ENCODE data around the gene ZNF682.
"Not testable (repeated sequence)": the region's sequence is repeated elsewhere in the genome, so short reads cannot be mapped to it uniquely, and the experiment has no call there.

The ZNF682 gene

GRCh38 chr19:20039203-20039723 is at the start of gene ZNF682:
Gene ZNF682 (minus strand): TSS chr19:20039505. CDS start chr19:20039345, 160 bp downstream.
- in situ Hi-C loops (cut with HindIII; ENCODE audit: low sequenced_read_pairs): no loop called here

GRCh38 chr19:20082876-20083275 is 43.6 kb upstream of the ZNF682 start:
- in situ Hi-C loops (cut with HindIII; ENCODE audit: low sequenced_read_pairs): not testable (repeated sequence)

- in situ Hi-C loops (cut with HindIII; ENCODE audit: low sequenced_read_pairs): not testable (repeated sequence)
Measured at GRCh38 chr19:20082232-20082833, 43.0 kb upstream of the ZNF682 start.

- in situ Hi-C loops (cut with HindIII; ENCODE audit: low sequenced_read_pairs): no loop called here
Measured at GRCh38 chr19:20080656-20081055, 41.4 kb upstream of the ZNF682 start.

GRCh38 chr19:20079476-20079875 is 40.2 kb upstream of the ZNF682 start:
- in situ Hi-C loops (cut with HindIII; ENCODE audit: low sequenced_read_pairs): no loop called here

- in situ Hi-C loops (cut with HindIII; ENCODE audit: low sequenced_read_pairs): no loop called here
Measured at GRCh38 chr19:20078581-20079031, 39.3 kb upstream of the ZNF682 start.

GRCh38 chr19:20077791-20078463 is 38.6 kb upstream of the ZNF682 start, which contains the start of gene ZNF90:
Gene ZNF90 (plus strand): TSS chr19:20078000. CDS start chr19:20078133, 133 bp downstream.
- in situ Hi-C loops (cut with HindIII; ENCODE audit: low sequenced_read_pairs): no loop called here

- in situ Hi-C loops (cut with HindIII; ENCODE audit: low sequenced_read_pairs): no loop called here
Measured at GRCh38 chr19:20072936-20073335, 33.6 kb upstream of the ZNF682 start.

- in situ Hi-C loops (cut with HindIII; ENCODE audit: low sequenced_read_pairs): no loop called here
Measured at GRCh38 chr19:20070691-20071090, 31.4 kb upstream of the ZNF682 start.

GRCh38 chr19:20068559-20068958 is 29.3 kb upstream of the ZNF682 start:
- in situ Hi-C loops (cut with HindIII; ENCODE audit: low sequenced_read_pairs): not testable (repeated sequence)

- in situ Hi-C loops (cut with HindIII; ENCODE audit: low sequenced_read_pairs): no loop called here
Measured at GRCh38 chr19:20067943-20068342, 28.6 kb upstream of the ZNF682 start.

GRCh38 chr19:20066861-20067260 is 27.6 kb upstream of the ZNF682 start:
- in situ Hi-C loops (cut with HindIII; ENCODE audit: low sequenced_read_pairs): no loop called here

- in situ Hi-C loops (cut with HindIII; ENCODE audit: low sequenced_read_pairs): no loop called here
Measured at GRCh38 chr19:20060282-20060681, 21.0 kb upstream of the ZNF682 start.

GRCh38 chr19:20058738-20059137 is 19.4 kb upstream of the ZNF682 start:
- in situ Hi-C loops (cut with HindIII; ENCODE audit: low sequenced_read_pairs): not testable (repeated sequence)

- in situ Hi-C loops (cut with HindIII; ENCODE audit: low sequenced_read_pairs): no loop called here
Measured at GRCh38 chr19:20051841-20052768, 12.8 kb upstream of the ZNF682 start.

GRCh38 chr19:20045742-20046141 is 6.4 kb upstream of the ZNF682 start:
- in situ Hi-C loops (cut with HindIII; ENCODE audit: low sequenced_read_pairs): not testable (repeated sequence)

- in situ Hi-C loops (cut with HindIII; ENCODE audit: low sequenced_read_pairs): no loop called here
Measured at GRCh38 chr19:20044663-20045062, 5.4 kb upstream of the ZNF682 start.

- in situ Hi-C loops (cut with HindIII; ENCODE audit: low sequenced_read_pairs): no loop called here
Measured at GRCh38 chr19:20038358-20039202, 725 bp downstream of the ZNF682 start.

GRCh38 chr19:20035935-20036334 is 3.4 kb downstream of the ZNF682 start:
- in situ Hi-C loops (cut with HindIII; ENCODE audit: low sequenced_read_pairs): no loop called here

GRCh38 chr19:20028611-20029010 is 10.7 kb downstream of the ZNF682 start:
- in situ Hi-C loops (cut with HindIII; ENCODE audit: low sequenced_read_pairs): no loop called here

Data from endothelial cell of hepatic sinusoid (primary cell).